Caco-2 (cell line): ENCODE results near the gene IRX3. TPM values are rescaled to one million over a fixed set of nuclear protein-coding genes. Genes with fewer than 3 reads are reported as not detected.

ENCODE experiments used
- BruUV-seq: library from RNA; stranded (reverse); fragments of 400-500 nt; replicated peaks from 2 replicates; lab custom pipeline; 2021; lab: Mats Ljungman, UMichigan
- CTCF ChIA-PET: fragments of 300-600 bp; sonication (Branson Sonifier 250); formaldehyde crosslinking; loops from one replicate; lab custom pipeline; 2022; ENCODE audit warnings: antibody characterized with exemption; lab: Charles Lee
- POLR2A ChIA-PET: fragments of 300-600 bp; sonication (Branson Sonifier 250); formaldehyde crosslinking; loops from one replicate; lab custom pipeline; 2022; ENCODE audit warnings: antibody characterized with exemption; lab: Charles Lee
- DNase-seq, 2 experiments: peaks; one replicate each; pipeline versions ENCODE4 v3.0.0 to v3.0.0-alpha.2; 2020 to 2022
- H3K27me3 ChIP-seq: replicated peaks from 2 replicates; pipeline ENCODE4 v1.6.0; 2011; ENCODE audit warnings: low read length; ENCODE audit not compliant: control insufficient read depth, insufficient read depth
- H3K36me3 ChIP-seq: 2 replicates; pipeline ENCODE4 v1.5.1; 2011; ENCODE audit warnings: low read length; ENCODE audit not compliant: control insufficient read depth, insufficient read depth
- H3K4me1 ChIP-seq: fragments of 250-450 bp; sonication (Bioruptor Pico); 2 replicates; pipeline ENCODE4 v1.5.1; 2020; ENCODE audit warnings: mild to moderate bottlenecking
- H3K4me3 ChIP-seq: 2 replicates; pipeline ENCODE4 v1.5.1; 2011; ENCODE audit warnings: low read depth, mild to moderate bottlenecking, control low read depth, low read length
- H3K9me3 ChIP-seq: fragments of 250-450 bp; sonication (Bioruptor Pico); 2 replicates; pipeline ENCODE4 v1.5.1; 2020; ENCODE audit warnings: mild to moderate bottlenecking, moderate library complexity
- H3K27ac Mint-ChIP-seq: one replicate; pipeline ENCODE4 v1.8.0; 2022; ENCODE audit warnings: mixed read lengths; ENCODE audit not compliant: unreplicated experiment
- H3K27me3 Mint-ChIP-seq: one replicate; pipeline ENCODE4 v1.8.0; 2022; ENCODE audit warnings: mixed read lengths; ENCODE audit not compliant: insufficient read depth, unreplicated experiment
- H3K36me3 Mint-ChIP-seq: one replicate; pipeline ENCODE4 v1.8.0; 2022; ENCODE audit warnings: mild to moderate bottlenecking, mixed read lengths; ENCODE audit not compliant: insufficient read depth, unreplicated experiment
- H3K4me1 Mint-ChIP-seq: one replicate; pipeline ENCODE4 v1.8.0; 2022; ENCODE audit warnings: low read depth, mixed read lengths; ENCODE audit not compliant: unreplicated experiment
- H3K4me3 Mint-ChIP-seq: one replicate; pipeline ENCODE4 v1.8.0; 2022; ENCODE audit warnings: mild to moderate bottlenecking, moderate library complexity, mixed read lengths; ENCODE audit not compliant: unreplicated experiment
- H3K9me3 Mint-ChIP-seq: one replicate; pipeline ENCODE4 v1.8.0; 2022; ENCODE audit warnings: mixed read lengths; ENCODE audit not compliant: unreplicated experiment
- intact Hi-C: fragments of 100-400 bp; cut with micrococcal nuclease; formaldehyde crosslinking; loops from one replicate; pipeline ENCODE4 v1.10.0; 2022; ENCODE audit not compliant: unreplicated experiment
- total RNA-seq: library from RNA; stranded (reverse); gene quantifications from 2 replicates; pipeline ENCODE4 v1.2.3, GENCODE V29; 2022
- TF ChIP-seq, protein P1 (sequence below), 2 experiments: fragments of 200-600 bp in 1 of 2; IDR thresholded peaks; 1 replicate in 1 of 2; 2 replicates in 1 of 2; pipeline versions ENCODE4 v1.5.1 to v1.8.0; 2011 to 2022; ENCODE audit warnings: antibody characterized with exemption in 1 of 2, control low read depth in 1 of 2, inconsistent platforms in 1 of 2, low read depth in 1 of 2, low read length in 1 of 2, mild to moderate bottlenecking in 1 of 2, moderate library complexity in 1 of 2; ENCODE audit not compliant: insufficient read depth in 1 of 2, severe bottlenecking in 1 of 2, unreplicated experiment in 1 of 2

Gene IRX3
- total RNA-seq, 1 experiment from 2014 or later, result 73.3 TPM

GRCh38 chr16:54313789-54314188 is 27.2 kb upstream of the IRX3 start:
- Mint-ChIP-seq H3K4me3 (no peak overlapping the region), H3K36me3 (no peaks in the 10 kb centered on the region), H3K27me3 (peaks cover 4% of the 10 kb centered on the region), H3K4me1 (no peaks in the 10 kb centered on the region), H3K9me3 (no peaks in the 10 kb centered on the region), H3K27ac (no peak overlapping the region)
- CTCF ChIA-PET, result no interaction called here
- no TSS peak for BruUV-seq
- no peaks in the 10 kb centered on the region for H3K9me3 ChIP-seq
- no peaks in the 10 kb centered on the region for H3K36me3 ChIP-seq
- no peak for DNase-seq
- POLR2A ChIA-PET, result no interaction called here
- intact Hi-C loops, result no loop called here
- H3K4me1 ChIP-seq, result no peaks in the 10 kb centered on the region
- H3K27me3 ChIP-seq, result no peaks in the 10 kb centered on the region
- H3K4me3 ChIP-seq, result no peak overlapping the region
- TF ChIP-seq, protein P1, sequence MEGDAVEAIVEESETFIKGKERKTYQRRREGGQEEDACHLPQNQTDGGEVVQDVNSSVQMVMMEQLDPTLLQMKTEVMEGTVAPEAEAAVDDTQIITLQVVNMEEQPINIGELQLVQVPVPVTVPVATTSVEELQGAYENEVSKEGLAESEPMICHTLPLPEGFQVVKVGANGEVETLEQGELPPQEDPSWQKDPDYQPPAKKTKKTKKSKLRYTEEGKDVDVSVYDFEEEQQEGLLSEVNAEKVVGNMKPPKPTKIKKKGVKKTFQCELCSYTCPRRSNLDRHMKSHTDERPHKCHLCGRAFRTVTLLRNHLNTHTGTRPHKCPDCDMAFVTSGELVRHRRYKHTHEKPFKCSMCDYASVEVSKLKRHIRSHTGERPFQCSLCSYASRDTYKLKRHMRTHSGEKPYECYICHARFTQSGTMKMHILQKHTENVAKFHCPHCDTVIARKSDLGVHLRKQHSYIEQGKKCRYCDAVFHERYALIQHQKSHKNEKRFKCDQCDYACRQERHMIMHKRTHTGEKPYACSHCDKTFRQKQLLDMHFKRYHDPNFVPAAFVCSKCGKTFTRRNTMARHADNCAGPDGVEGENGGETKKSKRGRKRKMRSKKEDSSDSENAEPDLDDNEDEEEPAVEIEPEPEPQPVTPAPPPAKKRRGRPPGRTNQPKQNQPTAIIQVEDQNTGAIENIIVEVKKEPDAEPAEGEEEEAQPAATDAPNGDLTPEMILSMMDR (IDR thresholded peaks at IDR 0.05; ENCODE audit: insufficient read depth in 1 of 2, low read depth in 1 of 2, low read length in 1 of 2, severe bottlenecking in 1 of 2, unreplicated experiment in 1 of 2), result no peak

GRCh38 chr16:54312502-54312991 is 26.0 kb upstream of the IRX3 start:
- Mint-ChIP-seq H3K4me3 (no peak overlapping the region), H3K36me3 (no peaks in the 10 kb centered on the region), H3K4me1 (no peaks in the 10 kb centered on the region), H3K27me3 (peaks cover 4% of the 10 kb centered on the region), H3K27ac (no peak overlapping the region), H3K9me3 (no peaks in the 10 kb centered on the region)
- no peaks in the 10 kb centered on the region for H3K4me1 ChIP-seq
- no peak for DNase-seq
- ChIA-PET CTCF (no interaction called here), POLR2A (no interaction called here)
- no peak overlapping the region for H3K4me3 ChIP-seq
- no peaks in the 10 kb centered on the region for H3K27me3 ChIP-seq
- no TSS peak for BruUV-seq
- H3K9me3 ChIP-seq, result no peaks in the 10 kb centered on the region
- intact Hi-C loops, result no loop called here
- H3K36me3 ChIP-seq, result no peaks in the 10 kb centered on the region
- TF ChIP-seq, protein P1 (IDR thresholded peaks at IDR 0.05; ENCODE audit: insufficient read depth in 1 of 2, low read depth in 1 of 2, low read length in 1 of 2, severe bottlenecking in 1 of 2, unreplicated experiment in 1 of 2), result no peak

DNA sequence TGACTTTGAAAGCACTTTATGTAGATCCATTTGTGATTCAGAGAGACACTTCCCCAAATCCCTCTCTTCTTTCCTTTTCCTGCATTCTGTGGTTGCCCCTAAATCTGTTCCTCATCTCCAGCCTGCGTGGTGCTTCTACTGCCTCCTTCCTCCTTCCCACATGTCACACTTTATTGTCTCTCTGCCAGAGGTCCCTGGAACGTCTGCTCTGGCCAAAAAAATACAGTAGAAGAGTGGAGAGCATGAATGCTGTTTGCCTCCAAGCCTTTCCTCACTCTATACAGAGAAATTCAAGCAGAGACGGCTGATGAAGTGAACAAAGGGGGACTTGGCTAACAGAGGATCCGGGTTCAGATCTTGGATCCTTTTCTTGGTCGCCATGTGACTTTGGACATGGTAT is 22.8 kb upstream of the IRX3 start:
- H3K9me3 Mint-ChIP-seq, result no peaks in the 10 kb centered on the region
- intact Hi-C loops, result no loop called here
- Histone ChIP-seq H3K36me3 (no peaks in the 10 kb centered on the region), H3K9me3 (no peaks in the 10 kb centered on the region), H3K4me1 (no peaks in the 10 kb centered on the region), H3K27me3 (no peaks in the 10 kb centered on the region), H3K4me3 (no peak overlapping the region)
- POLR2A ChIA-PET, result no interaction called here
- DNase-seq, result no peak
- no peaks in the 10 kb centered on the region for H3K4me1 Mint-ChIP-seq
- no peak overlapping the region for H3K4me3 Mint-ChIP-seq
- H3K27me3 Mint-ChIP-seq, result peaks cover 4% of the 10 kb centered on the region
- CTCF ChIA-PET, result no interaction called here
- no TSS peak for BruUV-seq
- H3K36me3 Mint-ChIP-seq, result no peaks in the 10 kb centered on the region
- no peak overlapping the region for H3K27ac Mint-ChIP-seq
- TF ChIP-seq, protein P1 (IDR thresholded peaks at IDR 0.05; ENCODE audit: insufficient read depth in 1 of 2, low read depth in 1 of 2, low read length in 1 of 2, severe bottlenecking in 1 of 2, unreplicated experiment in 1 of 2), result no peak
